ENCODE measurements around the gene SLC17A4. TPM values are rescaled to one million over a fixed set of nuclear protein-coding genes. Genes with fewer than 3 reads are reported as not detected.

Gene SLC17A4
- polyA plus RNA-seq, 1 donor from 2014 or later = 0.28 TPM

DNA sequence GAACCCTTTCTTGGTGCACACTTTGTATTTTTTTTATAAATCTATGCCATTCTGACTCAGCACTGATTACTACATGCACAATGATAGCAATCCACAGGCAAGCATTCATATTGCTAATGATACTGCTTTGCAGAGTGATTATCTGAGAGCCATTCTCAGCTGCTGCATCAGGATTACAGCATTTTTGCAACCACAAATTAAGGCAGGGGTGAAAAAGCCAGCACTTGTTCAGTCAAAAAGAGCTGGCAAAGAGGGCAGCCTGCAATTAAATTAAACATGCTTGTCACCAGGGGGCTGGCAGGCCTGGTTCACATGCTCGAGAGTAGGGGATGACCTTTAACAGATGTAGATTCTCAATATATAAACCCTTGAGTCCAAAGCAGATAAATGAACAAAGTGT is 40.7 kb upstream of the SLC17A4 start:
- Histone ChIP-seq H3F3A (ENCODE audit: insufficient read depth, low read length, poor library complexity, severe bottlenecking) (no peaks in the 10 kb centered on the region), H3K9ac (ENCODE audit: low read length) (no peak overlapping the region), H3K4me3 (ENCODE audit: low read length) (no peak overlapping the region), H3K79me2 (replicated peaks; ENCODE audit: insufficient read depth, low read length) (no peaks in the 10 kb centered on the region), H3K9me2 (ENCODE audit: insufficient read depth, low read length) (no peaks in the 10 kb centered on the region), H3K27me3 (ENCODE audit: insufficient read depth, low read depth, low read length) (no peaks in the 10 kb centered on the region), H4K20me1 (ENCODE audit: insufficient read depth) (no peaks in the 10 kb centered on the region), H3K36me3 (ENCODE audit: insufficient read depth, low read length) (no peaks in the 10 kb centered on the region), H2AFZ (ENCODE audit: low read depth, low read length) (no peak overlapping the region), H3K27ac (ENCODE audit: low read length) (no peak overlapping the region), H3K9me3 (ENCODE audit: low read length) (no peaks in the 10 kb centered on the region), H3K4me2 (ENCODE audit: low read length) (no peak overlapping the region)
- TF ChIP-seq TAF1 (IDR thresholded peaks at IDR 0.05; ENCODE audit: low read depth) (no peak), CTCF (IDR thresholded peaks at IDR 0.05; ENCODE audit: poor library complexity, severe bottlenecking) (no peak), SMC3 (conservative IDR thresholded peaks at IDR 0.05; ENCODE audit: poor library complexity) (no peak), REST (IDR thresholded peaks at IDR 0.05; ENCODE audit: borderline replicate concordance) (no peak), POLR2AphosphoS5 (IDR thresholded peaks at IDR 0.05) (no peak), RAD21 (conservative IDR thresholded peaks at IDR 0.05) (no peak), MXI1 (conservative IDR thresholded peaks at IDR 0.05; ENCODE audit: poor library complexity, severe bottlenecking) (no peak), EZH2 (IDR thresholded peaks at IDR 0.05; ENCODE audit: borderline replicate concordance, insufficient read depth, low read length, poor library complexity, severe bottlenecking) (no peak), EP300 (conservative IDR thresholded peaks at IDR 0.05; ENCODE audit: poor library complexity, severe bottlenecking) (no peak)

DNA sequence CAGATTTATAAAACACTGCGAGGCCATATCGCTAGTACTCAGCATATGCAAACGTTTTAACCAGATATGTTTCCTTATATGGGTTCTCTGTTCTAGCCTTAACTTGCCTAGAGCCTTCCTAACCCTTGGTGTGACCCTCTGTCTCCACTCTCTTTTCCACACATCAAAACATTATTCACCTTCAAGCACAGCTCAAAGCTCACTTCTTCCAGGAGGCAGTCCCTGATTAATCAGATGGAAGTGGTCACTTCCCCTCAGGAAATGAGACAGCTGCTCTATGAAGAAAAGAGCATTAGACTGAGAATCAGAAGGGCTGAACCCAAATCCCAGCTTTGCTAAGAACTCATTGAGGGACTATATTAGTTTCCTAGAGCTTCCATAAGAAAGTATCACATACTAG is 39.8 kb upstream of the SLC17A4 start:
- Histone ChIP-seq H3K4me2 (ENCODE audit: low read length) (no peak overlapping the region), H3K4me3 (ENCODE audit: low read length) (no peak overlapping the region), H3F3A (ENCODE audit: insufficient read depth, low read length, poor library complexity, severe bottlenecking) (no peaks in the 10 kb centered on the region), H3K36me3 (ENCODE audit: insufficient read depth, low read length) (no peaks in the 10 kb centered on the region), H3K9me2 (ENCODE audit: insufficient read depth, low read length) (no peaks in the 10 kb centered on the region), H3K9me3 (ENCODE audit: low read length) (no peaks in the 10 kb centered on the region), H3K27ac (ENCODE audit: low read length) (no peak overlapping the region), H3K79me2 (replicated peaks; ENCODE audit: insufficient read depth, low read length) (no peaks in the 10 kb centered on the region), H4K20me1 (ENCODE audit: insufficient read depth) (no peaks in the 10 kb centered on the region), H3K9ac (ENCODE audit: low read length) (no peak overlapping the region), H3K27me3 (ENCODE audit: insufficient read depth, low read depth, low read length) (no peaks in the 10 kb centered on the region), H2AFZ (ENCODE audit: low read depth, low read length) (no peak overlapping the region)
- TF ChIP-seq CTCF (IDR thresholded peaks at IDR 0.05; ENCODE audit: poor library complexity, severe bottlenecking) (no peak), REST (IDR thresholded peaks at IDR 0.05; ENCODE audit: borderline replicate concordance) (no peak), RAD21 (conservative IDR thresholded peaks at IDR 0.05) (no peak), POLR2AphosphoS5 (IDR thresholded peaks at IDR 0.05) (no peak), MXI1 (conservative IDR thresholded peaks at IDR 0.05; ENCODE audit: poor library complexity, severe bottlenecking) (no peak), EP300 (conservative IDR thresholded peaks at IDR 0.05; ENCODE audit: poor library complexity, severe bottlenecking) (no peak), EZH2 (IDR thresholded peaks at IDR 0.05; ENCODE audit: borderline replicate concordance, insufficient read depth, low read length, poor library complexity, severe bottlenecking) (no peak), SMC3 (conservative IDR thresholded peaks at IDR 0.05; ENCODE audit: poor library complexity) (no peak), TAF1 (IDR thresholded peaks at IDR 0.05; ENCODE audit: low read depth) (no peak)
